ENCODE data around the gene FGD4. TPM values are rescaled to one million over a fixed set of nuclear protein-coding genes. Genes with fewer than 3 reads are reported as not detected.

The FGD4 gene
- total and polyA plus RNA-seq, 9 of the 15 experiments (the other 6 are each of a cell fraction or from before 2014, with no cell fraction given) = 0.05 to 0.51 (median 0.27) TPM

DNA sequence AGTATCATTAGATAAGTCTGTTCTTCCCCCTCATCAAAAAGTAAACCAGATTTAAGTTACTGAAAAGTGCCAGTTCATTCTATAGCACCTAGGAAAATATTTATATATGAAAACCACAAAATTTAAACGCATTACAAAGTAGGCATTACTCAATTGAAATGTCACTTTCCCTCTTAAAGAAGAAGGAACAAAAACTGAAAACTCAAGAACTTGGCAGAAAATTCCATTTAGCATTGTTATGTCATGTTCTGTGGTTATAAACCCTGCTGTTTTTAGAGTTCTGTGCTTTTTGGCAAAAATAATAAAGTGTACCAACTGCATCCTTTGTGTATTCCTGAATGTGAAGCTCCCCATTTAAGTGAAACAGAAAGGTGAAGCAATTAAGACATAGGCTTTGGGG is 3.6 kb downstream of the FGD4 start:
- no peak for DNase-seq (ENCODE audit: extremely low read depth in 1 of 4, low spot score in 3 of 4)
- no peak overlapping the region for H3K27ac ChIP-seq (ENCODE audit: extremely low read depth, low read depth, low read length)
- 0% methylated on average over 1 of the region's 1 CpG for WGBS (ENCODE audit: insufficient coverage, low coverage, missing lambda C conversion rate)
- in situ Hi-C loops (cut with MboI) (no loop called here), intact Hi-C loops (cut with micrococcal nuclease) (loop anchor here (5.0 kb wide), 1 partner anchor 36 kb away; no protein-coding TSS in a partner anchor)
- no peak overlapping the region for H3K4me2 ChIP-seq (ENCODE audit: insufficient read depth, low read length)
- ATAC-seq = no peak
- H3K36me3 ChIP-seq (ENCODE audit: control insufficient read depth, insufficient read depth, low read length) = no peaks in the 10 kb centered on the region
- ChIA-PET CTCF (ENCODE audit: low intra/inter-chr PET ratio) (no interaction called here), POLR2A (no interaction called here)
- H3K79me2 ChIP-seq (ENCODE audit: control insufficient read depth, insufficient read depth, low read length) = no peaks in the 10 kb centered on the region
- H3K4me3 ChIP-seq = no peak overlapping the region
- no TSS peak for BruUV-seq (replicated peaks)
- H3K9me1 ChIP-seq (ENCODE audit: control insufficient read depth, insufficient read depth, low read length) = no peaks in the 10 kb centered on the region
- H3K27me3 ChIP-seq (ENCODE audit: control insufficient read depth in 2 of 2, insufficient read depth in 2 of 2, low read length in 2 of 2) = peaks cover 6 to 29% of the 10 kb centered on the region in 2 experiments; a peak in 4 of 5 replicates
- H3K4me1 ChIP-seq (replicated peaks in 1 of 2; ENCODE audit: control insufficient read depth in 2 of 2, insufficient read depth in 2 of 2, low read length in 2 of 2) = peaks cover 4 to 14% of the 10 kb centered on the region in 2 experiments; a peak in 4 of 5 replicates
- no peaks in the 10 kb centered on the region for H3K9me3 ChIP-seq (replicated peaks; ENCODE audit: control insufficient read depth, insufficient read depth, low read depth, low read length)
- H4K20me1 ChIP-seq (replicated peaks; ENCODE audit: control insufficient read depth, insufficient read depth, low read length) = no peaks in the 10 kb centered on the region
- H3K9ac ChIP-seq (ENCODE audit: insufficient read depth in 1 of 2, low read depth in 2 of 2, low read length in 2 of 2) = no peak overlapping the region
- TF ChIP-seq, protein P1, sequence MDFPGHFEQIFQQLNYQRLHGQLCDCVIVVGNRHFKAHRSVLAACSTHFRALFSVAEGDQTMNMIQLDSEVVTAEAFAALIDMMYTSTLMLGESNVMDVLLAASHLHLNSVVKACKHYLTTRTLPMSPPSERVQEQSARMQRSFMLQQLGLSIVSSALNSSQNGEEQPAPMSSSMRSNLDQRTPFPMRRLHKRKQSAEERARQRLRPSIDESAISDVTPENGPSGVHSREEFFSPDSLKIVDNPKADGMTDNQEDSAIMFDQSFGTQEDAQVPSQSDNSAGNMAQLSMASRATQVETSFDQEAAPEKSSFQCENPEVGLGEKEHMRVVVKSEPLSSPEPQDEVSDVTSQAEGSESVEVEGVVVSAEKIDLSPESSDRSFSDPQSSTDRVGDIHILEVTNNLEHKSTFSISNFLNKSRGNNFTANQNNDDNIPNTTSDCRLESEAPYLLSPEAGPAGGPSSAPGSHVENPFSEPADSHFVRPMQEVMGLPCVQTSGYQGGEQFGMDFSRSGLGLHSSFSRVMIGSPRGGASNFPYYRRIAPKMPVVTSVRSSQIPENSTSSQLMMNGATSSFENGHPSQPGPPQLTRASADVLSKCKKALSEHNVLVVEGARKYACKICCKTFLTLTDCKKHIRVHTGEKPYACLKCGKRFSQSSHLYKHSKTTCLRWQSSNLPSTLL (IDR thresholded peaks at IDR 0.05) = no peak
- TF ChIP-seq NRF1 (conservative IDR thresholded peaks at IDR 0.05 in 1 of 2, IDR thresholded peaks at IDR 0.05 in 1 of 2) = no peak
- TF ChIP-seq, protein P2, sequence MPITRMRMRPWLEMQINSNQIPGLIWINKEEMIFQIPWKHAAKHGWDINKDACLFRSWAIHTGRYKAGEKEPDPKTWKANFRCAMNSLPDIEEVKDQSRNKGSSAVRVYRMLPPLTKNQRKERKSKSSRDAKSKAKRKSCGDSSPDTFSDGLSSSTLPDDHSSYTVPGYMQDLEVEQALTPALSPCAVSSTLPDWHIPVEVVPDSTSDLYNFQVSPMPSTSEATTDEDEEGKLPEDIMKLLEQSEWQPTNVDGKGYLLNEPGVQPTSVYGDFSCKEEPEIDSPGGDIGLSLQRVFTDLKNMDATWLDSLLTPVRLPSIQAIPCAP (CRISPR knock-in tag; IDR thresholded peaks at IDR 0.05; ENCODE audit: borderline replicate concordance) = no peak
- no peak for TF ChIP-seq ELF1 (tag; IDR thresholded peaks at IDR 0.05)
- no peak for TF ChIP-seq FOXJ3 (CRISPR knock-in tag; IDR thresholded peaks at IDR 0.05)
- no peak for TF ChIP-seq ZNF133 (CRISPR knock-in tag; IDR thresholded peaks at IDR 0.05)
- TF ChIP-seq ZBTB17 (CRISPR knock-in tag; IDR thresholded peaks at IDR 0.05) = no peak
- TF ChIP-seq SRSF1 (IDR thresholded peaks at IDR 0.05; ENCODE audit: low read depth, low read length) = no peak
- TF ChIP-seq ZFP30 (CRISPR knock-in tag; IDR thresholded peaks at IDR 0.05; ENCODE audit: borderline replicate concordance) = no peak
- H2AFZ ChIP-seq (ENCODE audit: low read depth, low read length) = no peak overlapping the region
- no peak for FAIRE-seq

All from K562 (cell line).